SW 1271 (cell line): ENCODE data around the gene TRIP11.

Experiments used
- DNase-seq, 2 experiments: peaks; one replicate each; lab custom pipeline; 2025; lab: John Stamatoyannopoulos, UW

TRIP11 gene

GRCh38 chr14:92010644-92011043 lies 29.2 kb downstream of the TRIP11 start:
- no peak for DNase-seq

DNA sequence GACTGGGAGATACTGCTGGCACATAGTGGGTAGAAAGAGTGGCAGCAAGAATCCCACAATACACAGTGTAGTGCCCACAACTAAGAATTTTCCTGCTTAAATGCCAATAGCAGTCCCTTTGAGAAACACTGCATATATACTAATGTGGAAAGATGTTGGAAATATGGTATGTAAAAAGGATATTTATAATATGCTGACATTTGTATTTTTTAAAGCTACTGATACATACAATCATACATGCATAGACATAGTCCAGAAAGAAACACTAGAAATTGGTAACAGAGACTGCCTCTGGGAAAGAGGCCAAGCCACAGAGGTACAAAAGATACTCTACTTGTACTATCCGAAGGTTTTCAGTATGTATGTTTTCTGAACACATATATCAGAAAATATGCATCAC lies 30.3 kb downstream of the TRIP11 start:
- no peak for DNase-seq

GRCh38 chr14:92005019-92005418 lies 34.8 kb downstream of the TRIP11 start:
- no peak for DNase-seq

DNA sequence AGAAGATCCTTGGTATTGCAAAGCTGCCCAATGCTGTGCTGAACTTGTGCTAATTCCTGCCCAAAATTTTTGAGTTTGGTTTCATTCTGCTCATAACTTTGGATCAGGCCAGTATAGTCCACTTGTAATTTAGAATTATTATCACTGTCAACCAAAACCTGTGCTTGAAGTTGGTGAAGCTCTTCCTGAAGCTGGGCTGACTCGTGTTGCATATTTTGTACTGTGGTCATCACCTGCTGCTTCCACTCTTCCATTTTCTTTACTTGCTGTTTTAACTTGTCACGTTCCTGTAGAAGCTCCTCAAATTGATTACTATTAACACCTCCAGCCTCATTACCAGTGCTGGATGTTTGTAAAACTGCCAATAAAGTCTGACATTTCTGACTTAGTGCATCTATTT lies 35.8 kb downstream of the TRIP11 start:
- DNase-seq: no peak

DNA sequence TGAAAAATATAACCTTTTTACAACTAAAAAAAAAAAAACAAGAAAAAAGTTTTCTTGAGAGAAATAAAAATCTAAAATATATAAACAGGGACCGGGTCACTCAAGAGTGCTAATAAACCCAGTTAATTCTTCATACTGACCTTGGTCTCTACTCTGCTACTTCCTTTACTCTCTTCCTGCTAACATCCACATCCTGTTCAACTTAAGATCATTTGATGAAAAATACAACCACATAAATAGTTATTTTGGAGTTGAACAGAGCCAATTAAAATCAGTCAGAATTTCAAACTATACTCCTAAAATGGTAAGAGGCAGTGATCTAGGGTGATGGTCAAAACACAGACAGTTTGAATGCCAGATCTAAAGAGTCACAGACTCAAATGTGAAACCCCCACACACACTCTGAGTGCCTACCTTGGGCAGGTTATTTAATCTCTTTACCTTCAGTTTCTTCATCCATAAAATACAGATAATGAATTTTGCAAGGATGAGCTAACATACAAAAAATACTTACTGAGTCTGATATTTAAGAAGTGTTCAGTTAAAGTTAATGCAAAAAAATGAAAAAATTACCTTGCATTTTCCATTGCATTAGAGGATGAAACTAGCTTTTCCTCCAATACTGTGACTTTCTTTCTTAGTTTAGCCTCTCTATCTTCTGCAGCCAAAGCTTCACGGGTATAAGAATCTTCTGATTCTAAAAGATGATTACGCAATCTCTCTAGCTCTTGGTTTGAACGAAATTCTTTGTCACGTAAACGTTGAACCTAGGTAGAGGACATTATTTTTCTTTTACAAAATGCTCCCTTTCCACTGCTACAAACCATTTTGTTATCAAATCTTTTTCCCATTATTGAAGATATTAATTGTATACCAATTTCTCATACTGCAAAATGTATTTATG lies 40.9 kb downstream of the TRIP11 start:
- DNase-seq: no peak

GRCh38 chr14:91997492-91997891 lies 42.4 kb downstream of the TRIP11 start:
- DNase-seq: no peak

GRCh38 chr14:91996948-91997371 lies 42.9 kb downstream of the TRIP11 start:
- peak in 1 of 2 experiments; percentile 50 for DNase-seq

GRCh38 chr14:91987192-91987591 lies 52.7 kb downstream of the TRIP11 start:
- no peak for DNase-seq

- DNase-seq: no peak
Observed at GRCh38 chr14:91985521-91986255, 54.2 kb downstream of the TRIP11 start.

- DNase-seq: no peak
Observed at GRCh38 chr14:91985008-91985407, 54.9 kb downstream of the TRIP11 start.

- DNase-seq: no peak
Observed at GRCh38 chr14:91983588-91983987, 56.3 kb downstream of the TRIP11 start.

GRCh38 chr14:91980157-91980556 lies 59.7 kb downstream of the TRIP11 start:
- peak; percentile 57 to 90 for DNase-seq

- no peak for DNase-seq
Observed at GRCh38 chr14:91977884-91978283, 62.0 kb downstream of the TRIP11 start.

DNA sequence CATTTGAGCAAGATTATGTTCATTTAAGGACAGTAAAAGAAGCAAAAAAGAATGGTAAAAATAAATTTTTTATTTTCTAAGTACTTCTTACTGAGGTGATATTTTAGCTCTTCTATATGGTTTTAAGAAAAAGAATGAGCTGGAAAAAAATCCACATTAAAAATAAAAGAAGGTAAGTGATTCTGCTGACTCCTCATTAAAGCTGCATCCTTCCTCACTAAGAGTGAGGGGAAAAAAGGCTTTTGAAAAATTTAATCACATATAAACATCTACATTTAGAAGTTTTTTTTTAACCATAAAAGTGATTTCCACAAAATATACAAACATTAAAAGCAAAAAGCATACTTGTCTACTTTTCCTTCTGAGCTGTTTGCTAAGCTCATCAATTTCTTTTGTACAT lies 64.1 kb downstream of the TRIP11 start:
- no peak for DNase-seq

- no peak for DNase-seq
Observed at GRCh38 chr14:91971188-91971778, 68.6 kb downstream of the TRIP11 start.

- DNase-seq: no peak
Observed at GRCh38 chr14:91968280-91968679, 71.6 kb downstream of the TRIP11 start.

- no peak for DNase-seq
Observed at GRCh38 chr14:91964724-91965123, 75.1 kb downstream of the TRIP11 start.

DNA sequence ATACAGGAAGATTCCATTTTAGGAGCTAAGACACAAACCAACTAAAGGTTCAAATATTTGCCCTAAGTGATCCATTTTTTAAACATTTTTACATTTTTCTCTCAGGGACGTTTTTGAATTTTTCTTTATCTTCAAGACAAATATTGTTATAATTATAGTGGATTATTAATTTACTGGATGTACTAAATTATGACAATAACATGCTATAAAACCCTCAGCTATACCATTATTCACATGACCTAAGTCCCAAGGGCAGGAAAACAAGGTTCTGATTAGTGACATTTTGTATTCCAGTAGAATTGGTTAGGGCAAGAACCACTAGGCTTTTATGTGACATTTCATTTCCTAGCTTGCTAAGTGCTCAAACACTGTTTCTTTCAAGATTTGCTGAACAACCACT lies 75.8 kb downstream of the TRIP11 start:
- DNase-seq: no peak

- DNase-seq: no peak
Observed at GRCh38 chr14:91963465-91963864, 76.4 kb downstream of the TRIP11 start.

- DNase-seq: no peak
Observed at GRCh38 chr14:91961297-91962220, 78.3 kb downstream of the TRIP11 start.

GRCh38 chr14:91957876-91958313 lies 82.0 kb downstream of the TRIP11 start:
- no peak for DNase-seq

DNA sequence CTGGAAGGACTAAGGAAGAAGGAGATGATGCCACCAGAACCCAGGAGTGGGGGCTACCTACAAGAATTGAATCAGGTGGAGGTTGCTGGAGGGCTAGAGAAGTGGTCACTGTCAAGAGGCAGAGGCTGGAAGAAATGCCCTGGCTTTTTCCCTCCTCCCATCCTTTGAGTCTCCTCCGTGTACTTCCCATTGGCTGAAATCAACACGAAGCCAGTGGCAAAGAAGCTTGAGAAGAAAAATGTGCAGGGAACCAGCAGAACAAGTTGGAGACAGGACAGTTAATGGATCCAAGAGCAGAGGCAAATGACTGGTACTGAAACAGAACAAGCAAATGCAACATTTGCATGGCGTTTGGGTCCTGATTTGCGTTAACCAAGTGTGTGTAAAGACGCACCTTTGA lies 83.2 kb downstream of the TRIP11 start:
- DNase-seq: no peak
